GM12878 (cell line): Measurements from ENCODE around the gene DES. TPM values are rescaled to one million over a fixed set of nuclear protein-coding genes. Genes with fewer than 3 reads are reported as not detected.

ENCODE experiments used
- ATAC-seq: fragments of 200-7000 bp; cut with Tn5 transposase; 3 replicates; pipeline ENCODE4 v1.9.1; 2020; ENCODE audit warnings: mild to moderate bottlenecking, moderate library complexity
- BruUV-seq: library from RNA; stranded (reverse); fragments of 400-500 nt; replicated peaks from 2 replicates; lab custom pipeline; 2021; lab: Mats Ljungman, UMichigan
- CTCF ChIA-PET: fragments of 300-600 bp; sonication (Branson Sonifier 250); formaldehyde crosslinking; extraction: SDS; loops from one replicate; lab custom pipeline; 2021; ENCODE audit warnings: inconsistent platforms; lab: Yijun Ruan, JAX
- POLR2A ChIA-PET: fragments of 350-600 bp; formaldehyde crosslinking; extraction: SDS; loops from one replicate; lab custom pipeline; 2021; ENCODE audit warnings: inconsistent platforms; lab: Charles Lee
- RAD21 ChIA-PET: fragments of 300-600 bp; sonication (Branson Sonifier 250); formaldehyde crosslinking; loops from one replicate; lab custom pipeline; 2023; ENCODE audit warnings: antibody characterized with exemption; ENCODE audit not compliant: unreplicated experiment; lab: Charles Lee
- SMC1A ChIA-PET: fragments of 300-600 bp; sonication (Branson Sonifier 250); formaldehyde crosslinking; loops from one replicate; lab custom pipeline; 2023; ENCODE audit not compliant: unreplicated experiment, uncharacterized antibody; lab: Charles Lee
- DNase-seq: peaks from one replicate; pipeline ENCODE4 v3.0.0-alpha.2; 2011; ENCODE audit warnings: low read depth, low spot score
- FAIRE-seq: peaks from 3 replicates; lab custom pipeline; 2011; peaks lifted over from hg19 to GRCh38; lab: Jason Lieb, UNC
- H2AFZ ChIP-seq: 2 replicates; pipeline ENCODE4 v1.6.0; 2011; ENCODE audit warnings: low read depth, low read length, control low read depth; ENCODE audit not compliant: control insufficient read depth
- H3K27ac ChIP-seq: 2 replicates; pipeline ENCODE4 v1.5.1; 2011; ENCODE audit warnings: control low read depth; ENCODE audit not compliant: control insufficient read depth, insufficient read depth
- H3K27me3 ChIP-seq, 2 experiments: replicated peaks in 1 of 2; 2 replicates each; pipeline versions ENCODE4 v1.6.0 to v1.6.1; 2011; ENCODE audit warnings: low read length in 1 of 2; ENCODE audit not compliant: control insufficient read depth in 2 of 2, insufficient read depth in 2 of 2
- H3K36me3 ChIP-seq, 2 experiments: 2 replicates each; pipeline ENCODE4 v1.5.1; 2011; ENCODE audit warnings: low read length in 1 of 2; ENCODE audit not compliant: control insufficient read depth in 2 of 2, insufficient read depth in 2 of 2
- H3K4me1 ChIP-seq: 2 replicates; pipeline ENCODE4 v1.6.1; 2011; ENCODE audit warnings: mild to moderate bottlenecking, low read length, moderate library complexity, mixed read lengths; ENCODE audit not compliant: control insufficient read depth, insufficient read depth
- H3K4me2 ChIP-seq: 2 replicates; pipeline ENCODE4 v1.6.0; 2011; ENCODE audit warnings: control low read depth; ENCODE audit not compliant: control insufficient read depth, insufficient read depth
- H3K4me3 ChIP-seq: fragments of 200-600 bp; sonication (generic); 2 replicates; pipeline ENCODE4 v1.5.1; 2016
- H3K79me2 ChIP-seq: 2 replicates; pipeline ENCODE4 v1.6.0; 2011; ENCODE audit warnings: low read length; ENCODE audit not compliant: control insufficient read depth, insufficient read depth
- H3K9ac ChIP-seq: 2 replicates; pipeline ENCODE4 v1.8.0; 2011; ENCODE audit warnings: low read length, control low read depth, mixed read lengths; ENCODE audit not compliant: control insufficient read depth, insufficient read depth
- H3K9me3 ChIP-seq: replicated peaks from 3 replicates; pipeline ENCODE4 v1.5.1; 2011; ENCODE audit warnings: mild to moderate bottlenecking, low read length; ENCODE audit not compliant: control insufficient read depth, insufficient read depth
- H4K20me1 ChIP-seq: 2 replicates; pipeline ENCODE4 v1.6.0; 2011; ENCODE audit not compliant: control insufficient read depth, insufficient read depth
- CBX5 ChIP-seq: sonication (generic); IDR thresholded peaks from 2 replicates; pipeline ENCODE4 v1.6.1; 2016; ENCODE audit warnings: low read depth, moderate library complexity, mild to moderate bottlenecking, inconsistent platforms
- IKZF1 ChIP-seq: fragments of 450-650 bp; conservative IDR thresholded peaks from 2 replicates; pipeline ENCODE4 v1.6.1; 2017; ENCODE audit warnings: antibody characterized with exemption, mild to moderate bottlenecking
- MTA2 ChIP-seq: fragments of 450-650 bp; IDR thresholded peaks from 2 replicates; pipeline ENCODE4 v1.6.1; 2016; ENCODE audit warnings: low read depth, mild to moderate bottlenecking, moderate library complexity
- POLR2A ChIP-seq: IDR thresholded peaks from 2 replicates; pipeline ENCODE4 v1.6.1; 2011; ENCODE audit warnings: low read depth, mild to moderate bottlenecking, low read length
- RCOR1 ChIP-seq: conservative IDR thresholded peaks from 2 replicates; pipeline ENCODE4 v1.6.1; 2012; ENCODE audit warnings: low read depth, low read length, improper control_type of control experiment
- SPI1 ChIP-seq: IDR thresholded peaks from 2 replicates; pipeline ENCODE4 v1.6.1; 2011; ENCODE audit warnings: low read depth, mild to moderate bottlenecking, low read length, moderate library complexity, borderline replicate concordance; ENCODE audit not compliant: insufficient read depth
- SUPT20H ChIP-seq: IDR thresholded peaks from 2 replicates; pipeline ENCODE4 v1.6.1; 2011; ENCODE audit warnings: low read depth, mild to moderate bottlenecking, low read length, moderate library complexity, borderline replicate concordance; ENCODE audit not compliant: control insufficient read depth
- WGBS: methylation state at CpG from one replicate; pipeline ENCODE4 v1.1.6; 2016; ENCODE audit warnings: low lambda C conversion rate; ENCODE audit not compliant: insufficient replicate concordance, insufficient coverage; ENCODE audit errors: missing lambda C conversion rate; 5-methylcytosine and 5-hydroxymethylcytosine counted together
- in situ Hi-C: fragments of 300-500 bp; cut with MboI; formaldehyde crosslinking; loops from 9 replicates; pipeline ENCODE4 v1.14.3; 2018; ENCODE audit warnings: mixed read lengths
- intact Hi-C: fragments of 100-400 bp; cut with micrococcal nuclease; formaldehyde crosslinking; loops from one replicate; pipeline ENCODE4 v1.14.2; 2022; ENCODE audit not compliant: unreplicated experiment
- polyA plus RNA-seq, 11 experiments: library from polyadenylated mRNA; depleted of rRNA in 4 of 11; unstranded in 6 of 11; stranded (reverse) in 5 of 11; fragments of >200 nt; fragmentation: Nextera tagmentation in 4 of 11; fragmentation: Illumina TruSeq in 1 of 11; extraction: Ambion mirVana in 4 of 11; extraction: Trizol in 1 of 11; gene quantifications; 1 replicate in 1 of 11; 2 replicates in 10 of 11; pipeline versions ENCODE4 v1.2.1 to v1.2.3, GENCODE V29; 2011 to 2016; ENCODE audit warnings: inconsistent platforms in 2 of 11, missing spikeins in 2 of 11, low read depth in 1 of 11
- total RNA-seq, 4 experiments: library from RNA; depleted of rRNA in 3 of 4; stranded (reverse); fragments of >200 nt in 3 of 4; fragmentation: Illumina TruSeq in 1 of 4; extraction: Trizol in 1 of 4; gene quantifications; 2 replicates each; pipeline versions ENCODE4 v1.2.1 to v1.2.3, GENCODE V29; 2013 to 2021
- TF ChIP-seq, protein P1 (sequence below): fragments of 450-650 bp; IDR thresholded peaks from 2 replicates; pipeline ENCODE4 v1.6.1; 2017; ENCODE audit warnings: antibody characterized with exemption, mild to moderate bottlenecking, moderate library complexity
- TF ChIP-seq, protein P2 (sequence below): IDR thresholded peaks from 2 replicates; pipeline ENCODE4 v1.6.1; 2011; ENCODE audit warnings: low read depth, low read length, improper control_type of control experiment, borderline replicate concordance
- TF ChIP-seq, protein P3 (sequence below): fragments of 450-650 bp; conservative IDR thresholded peaks from 2 replicates; pipeline ENCODE4 v1.6.1; 2017; ENCODE audit warnings: mild to moderate bottlenecking, moderate library complexity

Gene DES
- total and polyA plus RNA-seq, 10 of the 15 experiments (the other 5 are each of a cell fraction or from before 2014, with no cell fraction given), result 0.80 TPM; not detected in 9

DNA sequence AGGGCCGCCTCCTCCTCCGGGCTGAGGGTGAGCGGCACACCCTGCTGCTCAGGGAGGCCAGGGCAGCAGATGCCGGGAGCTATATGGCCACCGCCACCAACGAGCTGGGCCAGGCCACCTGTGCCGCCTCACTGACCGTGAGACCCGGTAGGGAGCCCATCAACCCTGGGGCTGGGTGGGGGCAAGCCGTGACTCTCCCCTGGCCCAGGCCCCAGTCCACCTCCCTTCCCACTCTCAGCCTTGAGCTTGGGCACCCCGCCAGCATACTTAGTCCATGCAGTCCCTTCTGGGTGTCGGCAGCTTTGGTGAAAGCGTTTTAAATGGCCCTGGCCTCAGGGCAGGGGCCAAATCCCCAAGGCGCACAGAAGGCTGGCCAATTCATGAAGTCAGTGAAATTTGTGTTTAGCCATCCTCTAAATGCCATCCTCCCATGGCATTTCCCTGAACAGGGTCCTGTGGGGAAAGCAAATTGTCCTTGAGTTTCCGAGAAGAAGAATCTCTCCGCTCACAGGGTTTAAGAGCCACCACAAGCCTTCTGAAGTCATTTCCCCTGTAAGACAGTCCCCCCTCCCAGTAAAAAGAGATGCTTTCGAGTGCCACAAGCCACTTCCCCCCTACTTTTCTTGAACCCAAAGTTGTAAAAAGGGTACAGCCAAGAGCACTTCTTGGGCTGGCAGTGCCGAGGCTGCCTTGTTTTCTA lies 33.6 kb downstream of the DES start:
- intact Hi-C loops, result no loop called here
- peaks cover 6 to 12% of the 10 kb centered on the region in 2 experiments; a peak in 3 of 4 replicates for H3K27me3 ChIP-seq
- no peaks in the 10 kb centered on the region for H3K36me3 ChIP-seq
- H3K9ac ChIP-seq, result no peak overlapping the region
- no TSS peak for BruUV-seq
- no peaks in the 10 kb centered on the region for H4K20me1 ChIP-seq
- H3K27ac ChIP-seq, result no peak overlapping the region
- no peaks in the 10 kb centered on the region for H3K4me1 ChIP-seq
- H3K4me2 ChIP-seq, result no peak overlapping the region
- WGBS, result 25% methylated on average over 16 of the region's 18 CpGs
- SMC1A ChIA-PET, result no interaction called here
- no peaks in the 10 kb centered on the region for H3K79me2 ChIP-seq
- DNase-seq, result no peak
- FAIRE-seq, result no peak
- no peak for ATAC-seq
- no peak overlapping the region for H2AFZ ChIP-seq
- POLR2A ChIA-PET, result no interaction called here
- no peaks in the 10 kb centered on the region for H3K9me3 ChIP-seq
- RAD21 ChIA-PET, result no interaction called here
- CTCF ChIA-PET, result interaction anchor here (0.7 kb wide), 2 partner anchors 9 to 56 kb away, joined by 3 read pairs; no protein-coding TSS in a partner anchor
- TF ChIP-seq IKZF1, result no peak
- TF ChIP-seq RCOR1, result no peak
- no peak for TF ChIP-seq SUPT20H
- TF ChIP-seq POLR2A, result no peak
- no peak for TF ChIP-seq SPI1
- no peak for TF ChIP-seq MTA2
- TF ChIP-seq, protein P1, sequence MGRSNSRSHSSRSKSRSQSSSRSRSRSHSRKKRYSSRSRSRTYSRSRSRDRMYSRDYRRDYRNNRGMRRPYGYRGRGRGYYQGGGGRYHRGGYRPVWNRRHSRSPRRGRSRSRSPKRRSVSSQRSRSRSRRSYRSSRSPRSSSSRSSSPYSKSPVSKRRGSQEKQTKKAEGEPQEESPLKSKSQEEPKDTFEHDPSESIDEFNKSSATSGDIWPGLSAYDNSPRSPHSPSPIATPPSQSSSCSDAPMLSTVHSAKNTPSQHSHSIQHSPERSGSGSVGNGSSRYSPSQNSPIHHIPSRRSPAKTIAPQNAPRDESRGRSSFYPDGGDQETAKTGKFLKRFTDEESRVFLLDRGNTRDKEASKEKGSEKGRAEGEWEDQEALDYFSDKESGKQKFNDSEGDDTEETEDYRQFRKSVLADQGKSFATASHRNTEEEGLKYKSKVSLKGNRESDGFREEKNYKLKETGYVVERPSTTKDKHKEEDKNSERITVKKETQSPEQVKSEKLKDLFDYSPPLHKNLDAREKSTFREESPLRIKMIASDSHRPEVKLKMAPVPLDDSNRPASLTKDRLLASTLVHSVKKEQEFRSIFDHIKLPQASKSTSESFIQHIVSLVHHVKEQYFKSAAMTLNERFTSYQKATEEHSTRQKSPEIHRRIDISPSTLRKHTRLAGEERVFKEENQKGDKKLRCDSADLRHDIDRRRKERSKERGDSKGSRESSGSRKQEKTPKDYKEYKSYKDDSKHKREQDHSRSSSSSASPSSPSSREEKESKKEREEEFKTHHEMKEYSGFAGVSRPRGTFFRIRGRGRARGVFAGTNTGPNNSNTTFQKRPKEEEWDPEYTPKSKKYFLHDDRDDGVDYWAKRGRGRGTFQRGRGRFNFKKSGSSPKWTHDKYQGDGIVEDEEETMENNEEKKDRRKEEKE, result no peak
- TF ChIP-seq, protein P2, sequence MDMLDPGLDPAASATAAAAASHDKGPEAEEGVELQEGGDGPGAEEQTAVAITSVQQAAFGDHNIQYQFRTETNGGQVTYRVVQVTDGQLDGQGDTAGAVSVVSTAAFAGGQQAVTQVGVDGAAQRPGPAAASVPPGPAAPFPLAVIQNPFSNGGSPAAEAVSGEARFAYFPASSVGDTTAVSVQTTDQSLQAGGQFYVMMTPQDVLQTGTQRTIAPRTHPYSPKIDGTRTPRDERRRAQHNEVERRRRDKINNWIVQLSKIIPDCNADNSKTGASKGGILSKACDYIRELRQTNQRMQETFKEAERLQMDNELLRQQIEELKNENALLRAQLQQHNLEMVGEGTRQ, result no peak
- no peak for TF ChIP-seq CBX5
- TF ChIP-seq, protein P3, sequence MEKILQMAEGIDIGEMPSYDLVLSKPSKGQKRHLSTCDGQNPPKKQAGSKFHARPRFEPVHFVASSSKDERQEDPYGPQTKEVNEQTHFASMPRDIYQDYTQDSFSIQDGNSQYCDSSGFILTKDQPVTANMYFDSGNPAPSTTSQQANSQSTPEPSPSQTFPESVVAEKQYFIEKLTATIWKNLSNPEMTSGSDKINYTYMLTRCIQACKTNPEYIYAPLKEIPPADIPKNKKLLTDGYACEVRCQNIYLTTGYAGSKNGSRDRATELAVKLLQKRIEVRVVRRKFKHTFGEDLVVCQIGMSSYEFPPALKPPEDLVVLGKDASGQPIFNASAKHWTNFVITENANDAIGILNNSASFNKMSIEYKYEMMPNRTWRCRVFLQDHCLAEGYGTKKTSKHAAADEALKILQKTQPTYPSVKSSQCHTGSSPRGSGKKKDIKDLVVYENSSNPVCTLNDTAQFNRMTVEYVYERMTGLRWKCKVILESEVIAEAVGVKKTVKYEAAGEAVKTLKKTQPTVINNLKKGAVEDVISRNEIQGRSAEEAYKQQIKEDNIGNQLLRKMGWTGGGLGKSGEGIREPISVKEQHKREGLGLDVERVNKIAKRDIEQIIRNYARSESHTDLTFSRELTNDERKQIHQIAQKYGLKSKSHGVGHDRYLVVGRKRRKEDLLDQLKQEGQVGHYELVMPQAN, result no peak
- no peak overlapping the region for H3K4me3 ChIP-seq
- in situ Hi-C loops, result no loop called here
